Peyer's patch (tissue), 4 donors: ENCODE measurements around the gene BEST3.

ENCODE experiments used
- POLR2A ChIP-seq, 2 donors: fragments of 450-650 bp; IDR thresholded peaks; one replicate each; pipeline ENCODE4 v1.5.1; 2017; ENCODE audit warnings: antibody characterized with exemption in 2 of 2, mild to moderate bottlenecking in 2 of 2, moderate library complexity in 2 of 2
- TF ChIP-seq, protein P1 (sequence below), 6 experiments: fragments of 450-650 bp in 4 of 6; fragments of 200-600 bp in 2 of 6; sonication (generic) in 1 of 6; IDR thresholded peaks; one replicate each; pipeline ENCODE4 v1.5.1; 2017 to 2019; ENCODE audit warnings: antibody characterized with exemption in 6 of 6, mild to moderate bottlenecking in 3 of 6, moderate library complexity in 1 of 6

- TF ChIP-seq, protein P1, sequence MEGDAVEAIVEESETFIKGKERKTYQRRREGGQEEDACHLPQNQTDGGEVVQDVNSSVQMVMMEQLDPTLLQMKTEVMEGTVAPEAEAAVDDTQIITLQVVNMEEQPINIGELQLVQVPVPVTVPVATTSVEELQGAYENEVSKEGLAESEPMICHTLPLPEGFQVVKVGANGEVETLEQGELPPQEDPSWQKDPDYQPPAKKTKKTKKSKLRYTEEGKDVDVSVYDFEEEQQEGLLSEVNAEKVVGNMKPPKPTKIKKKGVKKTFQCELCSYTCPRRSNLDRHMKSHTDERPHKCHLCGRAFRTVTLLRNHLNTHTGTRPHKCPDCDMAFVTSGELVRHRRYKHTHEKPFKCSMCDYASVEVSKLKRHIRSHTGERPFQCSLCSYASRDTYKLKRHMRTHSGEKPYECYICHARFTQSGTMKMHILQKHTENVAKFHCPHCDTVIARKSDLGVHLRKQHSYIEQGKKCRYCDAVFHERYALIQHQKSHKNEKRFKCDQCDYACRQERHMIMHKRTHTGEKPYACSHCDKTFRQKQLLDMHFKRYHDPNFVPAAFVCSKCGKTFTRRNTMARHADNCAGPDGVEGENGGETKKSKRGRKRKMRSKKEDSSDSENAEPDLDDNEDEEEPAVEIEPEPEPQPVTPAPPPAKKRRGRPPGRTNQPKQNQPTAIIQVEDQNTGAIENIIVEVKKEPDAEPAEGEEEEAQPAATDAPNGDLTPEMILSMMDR (IDR thresholded peaks at IDR 0.05): no peak
- no peak for TF ChIP-seq POLR2A (IDR thresholded peaks at IDR 0.05)
These were observed 2.7 kb upstream of the BEST3 start for GRCh38 chr12:69701826-69702225.
